DOHH2 (cell line): ENCODE measurements around the gene SLC38A11.

Source experiments
- H3F3A ChIP-seq: fragments of 200-600 bp; sonication (generic), shearing (Covaris generic); 2 replicates; pipeline ENCODE4 v1.6.0; 2016; ENCODE audit warnings: antibody characterized with exemption, mild to moderate bottlenecking; ENCODE audit not compliant: control insufficient read depth, insufficient read depth
- H3K27ac ChIP-seq: fragments of 200-600 bp; sonication (generic); 2 replicates; pipeline ENCODE4 v1.5.1; 2014; ENCODE audit warnings: low read depth, mild to moderate bottlenecking, low read length, moderate library complexity
- H3K27me3 ChIP-seq: fragments of 200-600 bp; sonication (generic); 2 replicates; pipeline ENCODE4 v1.6.1; 2014; ENCODE audit warnings: mild to moderate bottlenecking, low read length, mixed read lengths; ENCODE audit not compliant: control insufficient read depth
- H3K36me3 ChIP-seq: fragments of 200-600 bp; sonication (generic); 2 replicates; pipeline ENCODE4 v1.6.1; 2014; ENCODE audit warnings: mild to moderate bottlenecking, low read length, moderate library complexity, mixed read lengths; ENCODE audit not compliant: control insufficient read depth
- H3K4me1 ChIP-seq: fragments of 200-600 bp; sonication (generic); 2 replicates; pipeline ENCODE4 v1.6.1; 2014; ENCODE audit warnings: mild to moderate bottlenecking, low read length, mixed read lengths; ENCODE audit not compliant: control insufficient read depth
- H3K4me2 ChIP-seq: fragments of 200-600 bp; sonication (generic); 2 replicates; pipeline ENCODE4 v1.6.0; 2014; ENCODE audit warnings: mild to moderate bottlenecking, low read length, moderate library complexity
- H3K4me3 ChIP-seq: fragments of 200-600 bp; sonication (generic); 2 replicates; pipeline ENCODE4 v1.5.1; 2014; ENCODE audit warnings: mild to moderate bottlenecking, low read length, mixed read lengths
- H3K79me2 ChIP-seq: fragments of 200-600 bp; sonication (generic); 2 replicates; pipeline ENCODE4 v1.6.1; 2014; ENCODE audit warnings: mild to moderate bottlenecking, low read length, mixed read lengths; ENCODE audit not compliant: control insufficient read depth
- H3K9me2 ChIP-seq: fragments of 200-600 bp; sonication (generic); replicated peaks from 2 replicates; pipeline ENCODE4 v1.6.1; 2014; ENCODE audit warnings: mild to moderate bottlenecking, low read length, mixed read lengths; ENCODE audit not compliant: control insufficient read depth
- H3K9me3 ChIP-seq: fragments of 200-600 bp; sonication (generic); 2 replicates; pipeline ENCODE4 v1.6.1; 2014; ENCODE audit warnings: antibody characterized with exemption, low read length, mixed read lengths; ENCODE audit not compliant: control insufficient read depth, insufficient read depth
- H4K20me1 ChIP-seq: fragments of 200-600 bp; sonication (generic); 2 replicates; pipeline ENCODE4 v1.6.0; 2014; ENCODE audit warnings: low read depth, mild to moderate bottlenecking, antibody characterized with exemption, low read length, moderate library complexity; ENCODE audit not compliant: control insufficient read depth, insufficient read depth
- CTCF ChIP-seq: fragments of 200-600 bp; sonication (generic); IDR thresholded peaks from one replicate; pipeline ENCODE4 v1.5.1; 2014; ENCODE audit warnings: antibody characterized with exemption, mild to moderate bottlenecking, low read depth, low read length; ENCODE audit not compliant: poor library complexity, severe bottlenecking
- EZH2phosphoT487 ChIP-seq: fragments of 200-600 bp; sonication (generic); IDR thresholded peaks from 2 replicates; pipeline ENCODE4 v1.6.1; 2017; ENCODE audit warnings: borderline replicate concordance, mild to moderate bottlenecking, antibody characterized with exemption, low read length, moderate library complexity, mixed read lengths

Gene SLC38A11

GRCh38 chr2:164888592-164888991 is 66.7 kb downstream of the SLC38A11 start:
- no peak overlapping the region for H3K4me2 ChIP-seq
- H3K9me3 ChIP-seq, result no peaks in the 10 kb centered on the region
- H3K4me3 ChIP-seq, result no peak overlapping the region
- H3K36me3 ChIP-seq, result no peaks in the 10 kb centered on the region
- H3K9me2 ChIP-seq, result no peaks in the 10 kb centered on the region
- no peaks in the 10 kb centered on the region for H3K79me2 ChIP-seq
- H3K27me3 ChIP-seq, result no peaks in the 10 kb centered on the region
- no peaks in the 10 kb centered on the region for H3F3A ChIP-seq
- H3K27ac ChIP-seq, result no peak overlapping the region
- H4K20me1 ChIP-seq, result no peaks in the 10 kb centered on the region
- H3K4me1 ChIP-seq, result no peaks in the 10 kb centered on the region
- TF ChIP-seq EZH2phosphoT487 (no peak), CTCF (no peak)

DNA sequence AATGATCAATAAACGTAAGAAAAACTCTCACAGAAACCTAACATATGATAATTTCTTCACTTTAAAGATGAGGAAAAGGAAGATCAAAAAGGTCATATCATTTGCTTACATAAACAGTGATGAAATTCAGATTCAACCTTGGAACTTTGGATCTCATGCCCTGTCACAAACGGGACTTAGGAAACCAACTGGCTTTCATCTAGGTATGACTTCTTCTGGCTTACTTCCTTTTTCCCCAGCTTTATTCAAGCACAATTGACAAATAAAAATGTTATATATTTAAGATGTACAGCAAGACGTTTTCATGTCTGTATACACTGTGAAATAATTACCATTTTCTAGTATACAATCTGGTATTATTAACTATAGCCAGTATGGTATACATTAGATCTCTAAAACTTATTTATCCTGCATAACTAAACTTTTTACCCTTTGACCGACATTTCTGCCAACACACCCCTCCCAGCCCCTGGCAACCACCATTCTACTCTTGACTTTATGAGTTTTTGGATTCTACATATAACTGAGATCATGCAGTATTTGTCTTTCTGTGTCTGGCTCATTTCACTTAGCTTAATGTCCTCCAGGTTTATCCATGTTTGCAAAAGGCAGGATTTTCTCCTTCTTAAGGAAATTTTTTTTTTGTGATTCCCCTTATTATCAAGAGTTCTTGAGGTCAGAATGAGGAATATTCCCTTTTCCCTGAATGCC is 67.7 kb downstream of the SLC38A11 start:
- Histone ChIP-seq H4K20me1 (no peaks in the 10 kb centered on the region), H3K9me2 (no peaks in the 10 kb centered on the region)

DNA sequence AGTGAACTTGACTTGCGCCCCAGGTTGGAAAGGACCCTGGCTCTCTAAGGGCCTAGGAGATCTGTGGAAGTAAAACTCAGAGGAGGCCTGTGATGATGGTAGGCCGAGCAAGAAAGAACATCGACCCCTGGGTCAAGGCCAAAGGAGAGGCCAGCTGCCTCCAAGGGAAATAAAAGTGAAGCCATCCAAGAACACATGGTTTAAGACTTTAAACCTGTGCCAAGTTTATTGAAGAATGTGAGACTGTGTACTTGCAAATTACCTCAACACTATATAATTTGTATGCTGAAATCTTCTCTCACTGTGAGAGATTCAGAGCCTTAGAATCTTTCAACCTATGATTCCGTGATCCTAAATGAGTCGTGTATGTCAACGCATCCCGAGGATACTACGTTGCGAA is 73.0 kb downstream of the SLC38A11 start:
- H3K27ac ChIP-seq, result no peak overlapping the region
- no peaks in the 10 kb centered on the region for H3K27me3 ChIP-seq

More for the DNA sequence above, 67.7 kb downstream of the SLC38A11 start:
- no peak for TF ChIP-seq CTCF
- no peak for TF ChIP-seq EZH2phosphoT487
- no peak overlapping the region for H3K27ac ChIP-seq
- no peaks in the 10 kb centered on the region for H3F3A ChIP-seq
- no peaks in the 10 kb centered on the region for H3K36me3 ChIP-seq
- H3K4me3 ChIP-seq, result no peak overlapping the region
- no peaks in the 10 kb centered on the region for H3K79me2 ChIP-seq
- H3K4me2 ChIP-seq, result no peak overlapping the region
- no peaks in the 10 kb centered on the region for H3K9me3 ChIP-seq
- H3K4me1 ChIP-seq, result no peaks in the 10 kb centered on the region
- no peaks in the 10 kb centered on the region for H3K27me3 ChIP-seq

More for the DNA sequence above, 73.0 kb downstream of the SLC38A11 start:
- Histone ChIP-seq H3K79me2 (no peaks in the 10 kb centered on the region), H4K20me1 (no peaks in the 10 kb centered on the region), H3K4me3 (no peak overlapping the region), H3K4me2 (no peak overlapping the region), H3F3A (no peaks in the 10 kb centered on the region), H3K9me2 (no peaks in the 10 kb centered on the region), H3K4me1 (peaks cover under 1% of the 10 kb centered on the region; the same call in 1 of the 2 replicates), H3K36me3 (no peaks in the 10 kb centered on the region), H3K9me3 (no peaks in the 10 kb centered on the region)
- TF ChIP-seq CTCF, result no peak
- TF ChIP-seq EZH2phosphoT487, result no peak
